ENCODE results near the gene UBE2L3.
"Not testable (repeated sequence)": the region's sequence is repeated elsewhere in the genome, so short reads cannot be mapped to it uniquely, and the experiment has no call there.

Gene UBE2L3

GRCh38 chr22:21573293-21573734, 5.8 kb downstream of the UBE2L3 start:
- no peak for DNase-seq

- no peak for DNase-seq
Observed at GRCh38 chr22:21573750-21574494, 6.4 kb downstream of the UBE2L3 start.

- DNase-seq: no peak
Observed at GRCh38 chr22:21579474-21579851, 11.9 kb downstream of the UBE2L3 start.

DNA sequence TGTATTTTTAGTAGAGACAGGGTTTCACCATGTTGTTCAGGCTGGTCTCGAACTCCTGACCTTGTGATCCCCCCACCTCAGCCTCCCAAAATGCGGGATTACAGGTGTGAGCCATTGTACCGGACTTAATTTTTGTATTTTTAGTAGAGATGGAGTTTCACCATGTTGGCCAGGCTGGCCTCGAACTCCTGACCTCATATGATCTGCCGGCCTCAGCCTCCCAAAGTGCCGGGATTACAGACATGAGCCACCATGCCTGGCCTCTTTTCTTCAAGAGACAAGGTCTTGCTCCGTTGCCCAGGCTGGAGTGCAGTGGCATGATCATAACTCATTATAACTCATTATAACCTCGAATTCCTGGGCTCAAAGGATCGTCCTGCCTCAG, 13.1 kb downstream of the UBE2L3 start:
- DNase-seq: not testable (repeated sequence)

- not testable (repeated sequence) for DNase-seq
Observed at GRCh38 chr22:21581009-21581713, 13.6 kb downstream of the UBE2L3 start.

- DNase-seq: no peak
Observed at GRCh38 chr22:21582801-21583740, 15.6 kb downstream of the UBE2L3 start.

DNA sequence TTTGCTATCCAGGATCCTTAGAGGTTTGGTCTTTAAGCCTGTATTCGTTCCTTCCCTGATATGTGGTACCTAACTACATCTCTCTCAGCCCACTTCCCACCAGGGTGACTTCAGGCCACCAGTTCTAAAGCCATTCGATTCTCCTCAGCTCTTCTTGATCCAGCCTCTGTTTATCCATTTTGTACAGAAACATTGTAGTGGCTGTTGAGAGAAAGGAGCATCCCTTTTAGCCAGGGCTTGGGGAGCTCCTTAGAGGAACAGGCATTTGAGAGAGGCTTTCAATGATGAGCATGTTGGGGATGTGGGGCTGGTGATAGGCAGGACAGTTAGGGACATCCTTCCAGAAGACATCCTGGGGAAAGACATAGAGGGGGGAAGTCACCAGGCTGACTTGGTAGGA, 17.9 kb downstream of the UBE2L3 start:
- DNase-seq: no peak

DNA sequence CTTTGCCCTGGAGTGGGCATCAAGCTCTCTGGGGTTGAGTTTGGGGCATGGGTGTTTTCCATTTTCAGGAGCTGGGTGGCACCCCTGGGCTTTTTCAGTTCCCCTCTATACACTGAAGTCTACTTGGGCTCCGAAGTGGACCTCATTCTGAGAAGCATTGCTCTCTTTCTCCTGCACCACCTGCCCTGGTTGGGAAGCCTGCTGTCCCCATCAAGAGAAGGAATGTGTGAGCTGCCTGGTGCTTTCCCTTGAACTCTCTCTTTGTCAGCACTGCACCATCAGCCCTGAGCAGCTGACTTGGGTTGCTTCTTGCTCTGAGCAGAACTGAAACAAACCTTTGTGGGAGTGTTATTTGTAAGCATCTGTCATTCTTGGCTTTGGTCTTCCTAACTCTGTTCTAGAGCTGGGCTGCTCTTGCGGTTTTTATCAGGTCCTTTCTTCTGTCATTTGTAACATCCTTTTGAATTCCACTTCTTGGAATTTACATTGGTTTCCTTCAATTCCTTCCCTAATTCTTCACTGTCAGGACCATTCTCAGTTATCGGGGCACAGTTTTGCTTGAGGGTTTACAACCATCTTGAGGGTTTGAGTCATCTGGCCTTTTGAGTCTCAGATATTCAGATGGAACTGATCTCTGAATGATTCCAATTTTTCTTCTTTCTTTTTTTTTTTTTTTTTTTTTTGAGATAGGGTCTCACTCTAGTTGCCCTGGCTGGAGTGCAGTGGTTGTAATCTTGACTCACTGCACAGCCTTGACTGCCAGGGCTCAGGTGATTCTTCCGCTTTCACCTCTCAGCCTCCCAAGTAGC, 20.5 kb downstream of the UBE2L3 start:
- peak; percentile 10 for DNase-seq

DNA sequence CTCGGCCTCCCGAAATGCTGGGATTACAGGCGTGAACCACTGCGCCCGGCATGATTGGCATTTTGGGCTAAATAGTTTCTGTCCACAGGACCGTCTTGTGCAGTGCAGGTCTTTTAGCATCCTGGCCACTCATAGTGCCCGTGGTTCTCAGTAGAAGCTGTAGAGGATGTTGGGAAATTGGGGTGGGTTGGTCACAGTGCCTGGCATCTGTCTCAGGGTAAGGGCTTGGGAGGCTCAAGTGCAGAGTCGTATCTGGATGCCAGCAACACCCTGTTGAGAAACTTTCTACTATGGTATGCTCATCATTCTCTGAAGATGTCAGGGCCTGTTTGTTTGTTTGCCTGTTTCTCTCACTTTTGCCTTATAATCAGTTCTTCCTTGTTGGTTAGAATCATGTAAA, 21.9 kb downstream of the UBE2L3 start:
- DNase-seq: no peak

DNA sequence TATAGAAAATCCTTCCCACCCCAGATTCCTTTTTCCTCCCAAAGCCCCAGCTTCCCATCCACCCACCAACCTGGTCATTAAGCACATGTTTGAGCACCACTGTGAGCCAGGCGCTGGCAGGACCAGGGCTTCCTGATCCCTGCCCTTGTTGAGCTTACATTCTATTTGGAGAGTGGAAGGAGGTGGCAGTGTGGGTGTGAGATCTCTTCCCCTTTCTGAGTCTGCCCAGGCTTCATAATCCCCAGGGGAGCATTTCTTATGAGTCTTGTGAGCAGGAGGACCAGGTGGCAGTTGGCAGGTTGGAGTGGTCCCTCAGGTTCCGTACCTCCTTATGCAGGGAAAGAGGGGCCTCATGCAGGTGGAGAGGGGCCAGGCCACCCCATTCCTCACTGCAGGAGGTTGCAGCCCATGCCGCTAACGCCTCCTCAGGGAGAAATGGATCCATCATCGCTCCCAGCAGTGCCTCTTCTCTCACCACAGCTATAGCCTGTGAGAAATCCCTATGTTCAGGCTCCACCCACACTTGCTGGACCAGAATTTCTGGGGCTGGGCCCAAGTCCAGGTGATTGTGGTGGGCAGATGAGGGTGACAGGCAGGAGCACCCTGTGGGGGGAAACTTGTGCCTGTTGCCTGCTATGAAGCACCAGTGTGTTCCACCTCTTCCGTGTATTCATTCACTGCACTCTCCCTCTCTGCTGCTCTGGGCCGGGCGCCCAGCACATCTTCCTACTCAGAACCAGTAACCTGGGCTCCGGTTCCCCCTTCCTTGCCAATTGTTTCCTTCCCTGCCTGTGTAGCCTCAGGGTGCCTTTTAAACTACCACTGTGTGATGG, 23.5 kb downstream of the UBE2L3 start:
- DNase-seq: no peak

DNA sequence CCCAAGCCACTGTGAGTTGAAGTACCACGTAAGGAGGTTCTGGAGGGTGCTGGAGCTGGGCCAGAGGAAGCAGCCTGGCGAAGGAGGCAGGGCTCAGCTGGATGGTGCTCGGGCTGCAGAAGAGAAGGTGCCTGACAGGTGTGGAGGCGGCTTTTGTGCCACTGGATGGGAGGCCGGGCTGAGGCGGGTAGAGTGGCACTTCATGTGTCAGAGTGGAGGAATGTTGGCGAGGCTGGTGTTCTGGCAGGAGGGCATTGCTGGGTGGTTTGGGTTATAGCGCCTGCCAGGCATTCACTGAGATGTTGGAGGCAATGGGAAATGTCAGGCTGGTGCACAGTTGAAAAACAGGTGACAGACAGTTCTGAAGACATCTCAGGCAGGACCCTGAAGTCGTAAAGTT, 24.2 kb downstream of the UBE2L3 start:
- DNase-seq: no peak

DNA sequence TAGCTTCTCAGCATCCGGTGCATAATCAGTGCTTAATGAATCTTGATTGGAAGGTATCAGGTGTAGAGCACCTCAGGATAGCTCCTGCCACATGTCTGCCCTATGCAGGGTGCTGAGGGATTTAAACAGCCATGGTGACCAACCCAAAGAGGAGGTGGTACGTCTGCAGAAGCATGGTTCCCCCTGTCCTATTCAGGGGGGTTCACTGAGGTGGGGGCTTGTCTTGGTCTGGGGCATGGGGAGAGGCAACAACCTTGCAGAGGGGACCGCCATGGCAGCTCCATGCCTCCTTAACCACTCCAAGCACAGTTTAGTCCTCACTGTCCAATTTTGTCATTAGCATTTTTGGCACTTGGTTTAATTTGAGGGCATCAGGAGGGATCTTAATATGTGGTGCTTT, 24.9 kb downstream of the UBE2L3 start:
- no peak for DNase-seq

DNA sequence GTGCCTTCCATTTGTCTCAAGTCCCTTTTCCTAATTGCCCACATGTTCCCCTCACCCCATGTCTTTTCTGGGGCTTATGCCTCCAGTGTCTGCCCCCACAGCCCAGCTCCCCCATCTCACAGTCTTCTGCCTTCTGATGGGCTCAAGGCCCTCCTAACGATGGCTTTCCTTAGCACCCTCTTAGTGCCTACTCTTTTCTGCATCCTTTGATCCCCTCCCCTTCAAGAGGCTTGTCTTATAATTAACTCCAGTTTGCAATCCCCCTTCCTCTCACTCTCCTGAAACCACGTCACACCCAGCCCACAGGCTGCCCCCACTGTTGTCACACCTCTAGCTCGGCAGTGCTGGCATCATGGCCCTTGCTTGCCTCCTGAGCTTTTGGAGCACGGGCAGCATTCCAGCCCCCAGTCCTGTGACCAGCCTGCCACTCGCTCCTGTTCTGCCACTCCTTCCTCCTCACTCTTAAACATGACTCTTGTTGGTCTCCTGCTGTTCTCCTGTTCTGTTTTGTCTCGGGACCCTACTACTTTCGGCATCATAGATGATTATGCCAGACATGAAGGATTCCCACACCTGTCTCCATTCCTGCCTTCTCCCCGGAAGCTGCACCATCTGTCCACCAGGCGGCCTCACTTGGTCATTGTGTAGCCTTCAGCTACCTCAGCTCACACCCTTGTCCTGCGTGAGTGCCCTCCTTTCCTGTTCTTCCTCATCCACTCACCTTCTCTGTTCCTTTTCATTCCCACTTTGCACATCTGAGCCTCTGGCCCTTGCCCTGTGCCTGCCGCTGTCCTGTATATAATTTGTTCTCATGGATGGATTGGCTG, 26.1 kb downstream of the UBE2L3 start:
- no peak for DNase-seq

GRCh38 chr22:21594865-21595452, 27.4 kb downstream of the UBE2L3 start:
- DNase-seq: no peak

- DNase-seq: not testable (repeated sequence)
Observed at GRCh38 chr22:21596356-21597135, 29.0 kb downstream of the UBE2L3 start.

GRCh38 chr22:21598302-21598701, 30.8 kb downstream of the UBE2L3 start:
- DNase-seq: no peak

- no peak for DNase-seq
Observed at GRCh38 chr22:21599053-21599893, 31.8 kb downstream of the UBE2L3 start.

DNA sequence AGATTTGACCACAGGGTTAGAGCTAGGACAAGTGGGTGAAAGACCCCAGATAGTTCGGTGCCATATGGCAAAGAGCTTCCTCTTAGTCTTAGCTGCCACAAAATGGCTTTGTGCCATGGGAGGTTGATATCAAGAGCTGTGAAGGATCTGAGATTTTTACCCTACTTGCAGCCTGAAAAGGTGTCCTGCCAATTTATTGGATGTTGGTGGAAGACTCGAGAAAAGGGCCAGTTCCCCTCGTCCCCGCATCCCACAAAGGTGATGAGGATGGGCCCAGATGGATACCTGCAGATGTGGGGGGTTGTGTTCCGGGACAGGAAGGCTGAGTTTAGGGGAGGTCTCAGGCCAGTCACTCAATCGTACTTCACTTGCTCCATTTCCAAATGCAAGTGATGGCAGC, 35.1 kb downstream of the UBE2L3 start:
- DNase-seq: no peak

All from CD4-positive, alpha-beta T cell treated with Interleukin-17A for 1 hour (primary cell).